NCI-H2029 (cell line): ENCODE data around the gene GSTP1.
A peak's percentile ranks its signal among the peaks of the same experiment; 100 is the strongest.
"Not testable (repeated sequence)": the region's sequence is repeated elsewhere in the genome, so short reads cannot be mapped to it uniquely, and the experiment has no call there.

Experiments
- DNase-seq: peaks from one replicate; lab custom pipeline; 2025; lab: John Stamatoyannopoulos, UW

The GSTP1 gene

DNA sequence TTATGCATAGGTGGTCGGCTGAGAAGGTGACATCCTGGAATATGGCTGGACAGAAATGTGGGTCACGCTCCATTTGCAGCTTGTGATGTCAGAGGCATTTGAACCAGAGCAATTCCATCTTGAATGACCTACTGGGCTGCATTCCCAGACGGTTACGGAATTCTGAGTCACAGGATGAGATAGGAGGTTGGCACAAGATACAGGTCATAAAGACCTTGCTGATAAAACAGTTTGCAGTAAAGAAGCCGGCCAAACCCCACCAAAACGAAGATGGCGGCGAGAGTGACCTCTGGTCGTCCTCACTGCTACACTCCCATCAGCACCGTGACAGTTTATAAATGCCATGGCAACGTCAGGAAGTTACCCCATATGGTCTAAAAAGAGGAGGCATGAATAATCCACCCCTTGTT, 19.9 kb upstream of the GSTP1 start:
- DNase-seq = not testable (repeated sequence)

DNA sequence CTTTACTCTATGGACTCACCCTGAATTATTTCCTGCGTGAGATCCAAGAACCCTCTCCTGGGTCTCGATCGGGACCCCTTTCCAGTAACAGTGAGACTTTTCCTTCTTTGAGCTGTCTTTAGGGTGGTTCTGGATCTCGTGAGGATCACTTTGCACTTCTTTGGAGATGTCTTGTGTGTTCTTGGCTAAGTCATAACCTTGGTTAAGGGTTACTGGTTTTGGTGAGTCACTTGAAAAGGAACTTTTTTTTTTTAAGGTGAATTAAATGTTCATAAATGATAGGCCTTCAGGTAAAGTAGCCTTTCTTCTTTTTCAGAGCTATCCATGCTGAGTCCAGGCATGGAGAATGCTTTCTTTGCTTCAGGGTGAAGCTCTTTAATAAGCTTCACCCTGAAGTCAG, 19.4 kb upstream of the GSTP1 start:
- no peak for DNase-seq

DNA sequence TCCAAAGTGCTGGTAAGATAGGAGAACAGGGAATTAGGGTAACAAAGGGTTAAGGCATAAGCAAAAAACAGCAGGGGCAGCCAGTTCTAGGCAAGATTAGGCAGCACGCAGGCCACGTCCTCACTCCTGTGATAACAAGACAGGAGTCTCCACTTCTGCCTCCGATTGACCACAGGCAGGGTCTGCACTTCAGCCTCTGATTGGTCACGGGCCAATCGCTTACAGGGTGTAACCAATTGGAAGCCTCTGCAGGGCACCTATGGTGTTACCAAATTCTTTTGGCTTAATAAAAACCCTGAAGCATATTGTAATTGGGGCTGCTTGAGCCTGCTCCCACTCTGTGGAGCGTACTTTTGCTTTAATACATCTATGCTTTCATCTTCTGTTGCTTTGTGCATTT, 12.2 kb upstream of the GSTP1 start:
- DNase-seq = no peak

DNA sequence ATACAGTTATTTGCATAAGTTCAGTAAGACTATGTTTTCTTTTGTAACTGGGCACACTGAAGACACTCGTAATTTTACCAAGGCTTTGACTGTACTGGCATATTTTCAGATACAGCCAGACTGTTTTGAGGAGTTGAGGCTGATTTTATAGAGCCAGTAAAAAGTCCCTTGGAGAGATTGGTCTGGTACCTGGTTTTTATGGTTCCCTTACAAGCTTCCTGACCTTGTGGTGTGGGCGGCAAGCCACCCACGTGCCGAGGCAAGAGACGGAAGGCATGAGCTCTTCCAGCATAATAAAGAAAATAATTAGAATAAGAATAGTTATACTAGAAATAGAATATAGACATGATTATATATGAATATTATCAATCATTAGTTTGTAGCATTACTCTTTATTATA, 11.3 kb upstream of the GSTP1 start:
- no peak for DNase-seq

DNA sequence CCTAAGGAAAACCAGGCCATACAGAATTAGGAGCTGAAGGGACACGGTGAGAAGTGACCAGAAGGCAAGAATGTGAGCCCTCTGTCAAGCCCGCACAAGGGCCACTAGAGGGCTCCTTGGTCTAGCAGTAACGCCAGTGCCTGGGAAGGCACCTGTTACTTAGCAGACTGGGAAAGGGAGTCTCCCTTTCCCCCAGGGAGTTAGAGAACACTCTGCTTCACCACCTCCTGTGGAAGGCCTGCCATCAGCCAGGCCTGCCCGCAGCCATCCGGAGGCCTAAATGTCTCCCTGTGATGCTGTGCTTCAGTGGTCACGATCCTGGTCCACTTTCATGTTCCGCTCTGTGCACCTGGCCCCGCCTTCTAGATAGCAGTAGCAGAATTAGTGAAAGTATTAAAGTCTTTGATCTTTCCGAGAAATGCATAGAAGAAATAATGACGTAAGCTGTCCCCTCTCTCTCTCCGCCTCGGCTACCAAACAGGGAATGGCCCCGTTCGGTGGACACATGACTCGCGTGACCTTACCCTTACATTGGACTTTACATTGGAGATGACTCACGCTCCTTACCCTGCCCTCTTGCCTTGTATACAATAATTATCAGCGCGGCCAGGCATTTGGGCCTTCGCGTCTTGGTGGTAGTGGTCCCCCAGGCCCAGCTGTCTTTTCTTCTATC, 10.7 kb upstream of the GSTP1 start:
- peak; percentile 39 for DNase-seq

DNA sequence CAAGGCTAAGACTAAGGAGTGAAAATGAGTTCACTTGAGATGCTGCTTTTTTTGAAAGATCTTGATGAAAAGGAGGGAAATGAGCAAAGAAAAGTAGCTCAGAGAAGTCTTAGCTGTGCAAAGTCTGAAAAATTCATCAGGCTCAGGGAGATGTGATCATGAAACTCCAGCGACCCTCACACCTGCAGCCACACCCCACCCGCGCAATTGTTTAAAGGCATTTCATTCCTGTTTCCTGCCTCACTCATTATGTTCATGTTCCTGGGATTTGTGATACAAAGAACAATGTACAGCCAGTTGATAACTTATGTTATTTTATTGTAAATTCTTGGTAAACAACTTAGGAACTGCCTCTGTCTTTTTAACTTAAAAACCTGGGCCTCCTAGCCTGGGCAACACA, 8.7 kb upstream of the GSTP1 start:
- DNase-seq = no peak

DNA sequence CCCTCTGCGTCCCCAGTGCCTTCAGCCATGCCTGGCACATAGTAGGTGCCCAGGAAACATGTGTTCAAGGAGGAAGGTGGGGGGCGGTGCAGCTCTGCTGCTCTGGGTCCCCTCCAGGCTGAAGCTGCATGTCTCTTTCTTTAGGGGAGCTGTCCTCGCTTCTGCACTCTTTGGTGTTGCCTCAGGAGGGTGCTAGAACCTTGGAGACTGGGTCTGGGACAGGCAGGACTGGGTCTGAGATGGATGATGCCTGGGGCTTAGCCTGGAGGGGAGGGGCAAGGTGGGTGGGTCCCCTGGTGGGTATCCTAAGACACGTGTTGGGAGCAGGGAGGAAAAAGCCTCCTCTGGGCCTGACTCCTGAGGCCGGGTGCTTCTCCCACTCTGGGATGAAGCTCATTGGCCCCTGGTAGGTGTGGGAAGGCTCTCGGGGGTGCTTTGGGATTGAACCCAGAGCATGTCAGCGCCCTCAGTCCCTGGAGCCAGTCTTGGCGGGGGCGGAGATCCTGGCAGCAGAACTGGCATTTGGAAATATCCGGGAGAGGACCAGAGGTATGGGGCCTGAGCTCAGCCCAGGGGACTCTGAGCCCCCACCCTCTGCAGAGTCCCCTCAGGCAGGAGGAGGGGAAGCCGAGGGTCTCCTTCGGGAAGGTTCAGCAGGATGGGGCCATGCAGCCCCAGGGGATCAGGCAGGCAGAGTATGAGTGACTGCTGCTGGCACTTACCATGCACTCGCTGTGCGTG, 6.7 kb upstream of the GSTP1 start:
- no peak for DNase-seq

DNA sequence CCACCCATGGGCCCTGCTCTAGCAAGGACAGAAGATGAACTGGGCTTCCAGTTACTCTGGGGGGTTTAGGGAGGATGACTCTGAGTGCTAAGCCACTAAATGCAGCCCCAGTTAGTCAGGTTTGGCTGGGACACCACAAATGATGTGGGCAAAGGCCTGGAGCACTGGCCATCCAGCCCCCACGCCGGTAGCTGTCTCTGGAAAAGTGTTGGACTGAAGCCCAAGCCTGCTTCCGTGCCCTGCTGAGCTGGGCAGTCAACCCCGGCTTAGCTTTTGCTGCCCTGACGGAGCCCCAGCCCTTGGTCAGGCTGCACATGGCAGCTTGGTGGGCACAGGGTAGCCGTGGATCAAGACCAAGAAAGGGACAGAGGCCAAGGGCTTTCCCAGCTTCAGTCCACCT, 5.7 kb upstream of the GSTP1 start:
- DNase-seq = no peak

DNA sequence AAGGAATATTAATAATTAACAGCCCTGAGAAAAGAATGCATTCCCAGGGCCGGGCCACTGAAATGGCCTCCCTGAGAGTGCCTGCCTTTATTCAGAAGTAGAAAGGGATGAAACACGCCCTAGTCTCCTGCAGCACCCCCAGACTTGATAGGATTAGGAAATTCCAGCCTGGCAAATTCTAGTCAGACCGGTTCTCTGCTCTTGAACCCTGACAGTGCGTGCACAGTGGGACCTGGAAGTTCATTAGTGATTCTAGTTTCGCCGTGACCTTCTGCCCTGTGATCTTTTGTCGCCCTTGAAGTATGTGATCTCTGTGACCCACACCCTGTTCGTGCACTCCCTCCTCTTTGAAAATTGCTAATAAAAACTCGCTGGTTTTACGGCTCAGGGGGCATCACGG, 2.1 kb upstream of the GSTP1 start:
- no peak for DNase-seq

DNA sequence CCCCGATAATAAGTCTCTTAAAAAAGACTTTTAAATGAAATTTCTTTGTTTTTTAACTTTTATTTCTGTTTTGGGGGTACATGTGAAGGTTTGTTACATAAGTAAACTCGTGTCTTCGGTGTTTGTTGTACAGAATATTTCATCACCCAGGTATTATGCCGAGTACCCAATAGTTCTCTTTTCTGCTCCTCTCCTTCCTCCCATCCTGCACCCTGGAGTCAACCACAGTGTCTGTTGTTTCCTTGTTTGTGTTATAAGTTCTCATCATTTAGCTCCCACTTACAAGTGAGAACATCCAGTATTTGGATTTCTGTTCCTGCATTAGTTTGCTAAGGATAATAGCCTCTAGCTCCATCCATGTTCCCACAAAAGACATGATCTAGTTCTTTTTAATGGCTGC, 1.6 kb upstream of the GSTP1 start:
- DNase-seq = no peak

DNA sequence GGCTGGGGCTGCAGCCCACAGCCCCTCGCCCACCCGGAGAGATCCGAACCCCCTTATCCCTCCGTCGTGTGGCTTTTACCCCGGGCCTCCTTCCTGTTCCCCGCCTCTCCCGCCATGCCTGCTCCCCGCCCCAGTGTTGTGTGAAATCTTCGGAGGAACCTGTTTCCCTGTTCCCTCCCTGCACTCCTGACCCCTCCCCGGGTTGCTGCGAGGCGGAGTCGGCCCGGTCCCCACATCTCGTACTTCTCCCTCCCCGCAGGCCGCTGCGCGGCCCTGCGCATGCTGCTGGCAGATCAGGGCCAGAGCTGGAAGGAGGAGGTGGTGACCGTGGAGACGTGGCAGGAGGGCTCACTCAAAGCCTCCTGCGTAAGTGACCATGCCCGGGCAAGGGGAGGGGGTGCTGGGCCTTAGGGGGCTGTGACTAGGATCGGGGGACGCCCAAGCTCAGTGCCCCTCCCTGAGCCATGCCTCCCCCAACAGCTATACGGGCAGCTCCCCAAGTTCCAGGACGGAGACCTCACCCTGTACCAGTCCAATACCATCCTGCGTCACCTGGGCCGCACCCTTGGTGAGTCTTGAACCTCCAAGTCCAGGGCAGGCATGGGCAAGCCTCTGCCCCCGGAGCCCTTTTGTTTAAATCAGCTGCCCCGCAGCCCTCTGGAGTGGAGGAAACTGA, 731 bp downstream of the GSTP1 start:
- no peak for DNase-seq

DNA sequence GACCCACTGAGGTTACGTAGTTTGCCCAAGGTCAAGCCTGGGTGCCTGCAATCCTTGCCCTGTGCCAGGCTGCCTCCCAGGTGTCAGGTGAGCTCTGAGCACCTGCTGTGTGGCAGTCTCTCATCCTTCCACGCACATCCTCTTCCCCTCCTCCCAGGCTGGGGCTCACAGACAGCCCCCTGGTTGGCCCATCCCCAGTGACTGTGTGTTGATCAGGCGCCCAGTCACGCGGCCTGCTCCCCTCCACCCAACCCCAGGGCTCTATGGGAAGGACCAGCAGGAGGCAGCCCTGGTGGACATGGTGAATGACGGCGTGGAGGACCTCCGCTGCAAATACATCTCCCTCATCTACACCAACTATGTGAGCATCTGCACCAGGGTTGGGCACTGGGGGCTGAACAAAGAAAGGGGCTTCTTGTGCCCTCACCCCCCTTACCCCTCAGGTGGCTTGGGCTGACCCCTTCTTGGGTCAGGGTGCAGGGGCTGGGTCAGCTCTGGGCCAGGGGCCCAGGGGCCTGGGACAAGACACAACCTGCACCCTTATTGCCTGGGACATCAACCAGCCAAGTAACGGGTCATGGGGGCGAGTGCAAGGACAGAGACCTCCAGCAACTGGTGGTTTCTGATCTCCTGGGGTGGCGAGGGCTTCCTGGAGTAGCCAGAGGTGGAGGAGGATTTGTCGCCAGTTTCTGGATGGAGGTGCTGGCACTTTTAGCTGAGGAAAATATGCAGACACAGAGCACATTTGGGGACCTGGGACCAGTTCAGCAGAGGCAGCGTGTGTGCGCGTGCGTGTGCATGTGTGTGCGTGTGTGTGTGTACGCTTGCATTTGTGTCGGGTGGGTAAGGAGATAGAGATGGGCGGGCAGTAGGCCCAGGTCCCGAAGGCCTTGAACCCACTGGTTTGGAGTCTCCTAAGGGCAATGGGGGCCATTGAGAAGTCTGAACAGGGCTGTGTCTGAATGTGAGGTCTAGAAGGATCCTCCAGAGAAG, 1.6 kb downstream of the GSTP1 start:
- DNase-seq = no peak

DNA sequence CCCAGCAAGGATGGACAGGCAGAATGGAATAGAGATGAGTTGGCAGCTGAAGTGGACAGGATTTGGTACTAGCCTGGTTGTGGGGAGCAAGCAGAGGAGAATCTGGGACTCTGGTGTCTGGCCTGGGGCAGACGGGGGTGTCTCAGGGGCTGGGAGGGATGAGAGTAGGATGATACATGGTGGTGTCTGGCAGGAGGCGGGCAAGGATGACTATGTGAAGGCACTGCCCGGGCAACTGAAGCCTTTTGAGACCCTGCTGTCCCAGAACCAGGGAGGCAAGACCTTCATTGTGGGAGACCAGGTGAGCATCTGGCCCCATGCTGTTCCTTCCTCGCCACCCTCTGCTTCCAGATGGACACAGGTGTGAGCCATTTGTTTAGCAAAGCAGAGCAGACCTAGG, 2.3 kb downstream of the GSTP1 start:
- DNase-seq = no peak

DNA sequence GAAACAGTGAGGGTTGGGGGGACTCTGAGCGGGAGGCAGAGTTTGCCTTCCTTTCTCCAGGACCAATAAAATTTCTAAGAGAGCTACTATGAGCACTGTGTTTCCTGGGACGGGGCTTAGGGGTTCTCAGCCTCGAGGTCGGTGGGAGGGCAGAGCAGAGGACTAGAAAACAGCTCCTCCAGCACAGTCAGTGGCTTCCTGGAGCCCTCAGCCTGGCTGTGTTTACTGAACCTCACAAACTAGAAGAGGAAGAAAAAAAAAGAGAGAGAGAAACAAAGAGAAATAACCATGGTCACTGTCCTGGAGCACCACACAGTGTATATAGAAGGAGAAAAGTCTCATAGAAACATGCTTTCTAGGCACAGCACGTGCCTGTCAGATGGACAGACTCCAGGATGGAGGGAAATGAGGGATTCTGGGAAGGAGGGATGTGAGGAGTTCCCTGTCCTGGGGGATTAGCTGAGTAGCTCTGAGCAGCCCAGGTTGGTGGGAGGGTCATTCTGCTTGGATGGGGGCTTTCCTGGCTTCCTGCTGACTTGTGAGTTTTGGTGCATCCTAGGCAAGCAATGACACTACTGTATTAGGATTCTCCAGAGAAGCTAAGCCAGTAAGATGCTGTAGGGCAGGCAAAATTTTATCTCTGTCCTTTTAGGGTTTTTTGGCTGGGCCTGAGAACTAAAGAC, 3.1 kb downstream of the GSTP1 start:
- DNase-seq = no peak

DNA sequence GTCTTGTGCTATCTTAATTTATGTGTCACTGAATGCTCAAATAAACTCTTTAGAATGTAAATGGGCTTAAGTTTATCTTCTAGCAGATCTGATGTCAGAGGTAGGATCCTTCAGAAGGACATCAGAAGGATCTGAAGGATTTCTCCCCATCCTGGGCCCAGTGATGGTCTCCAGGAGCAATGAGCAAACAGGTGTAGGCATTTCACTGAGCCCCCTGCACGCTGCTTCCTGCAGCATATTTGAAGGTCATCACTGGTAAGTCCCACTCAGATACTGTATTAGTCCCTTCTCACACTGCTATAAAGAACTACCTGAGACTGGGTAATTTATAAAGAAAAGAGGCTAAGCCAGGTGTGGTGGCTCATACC, 4.5 kb downstream of the GSTP1 start:
- no peak for DNase-seq

DNA sequence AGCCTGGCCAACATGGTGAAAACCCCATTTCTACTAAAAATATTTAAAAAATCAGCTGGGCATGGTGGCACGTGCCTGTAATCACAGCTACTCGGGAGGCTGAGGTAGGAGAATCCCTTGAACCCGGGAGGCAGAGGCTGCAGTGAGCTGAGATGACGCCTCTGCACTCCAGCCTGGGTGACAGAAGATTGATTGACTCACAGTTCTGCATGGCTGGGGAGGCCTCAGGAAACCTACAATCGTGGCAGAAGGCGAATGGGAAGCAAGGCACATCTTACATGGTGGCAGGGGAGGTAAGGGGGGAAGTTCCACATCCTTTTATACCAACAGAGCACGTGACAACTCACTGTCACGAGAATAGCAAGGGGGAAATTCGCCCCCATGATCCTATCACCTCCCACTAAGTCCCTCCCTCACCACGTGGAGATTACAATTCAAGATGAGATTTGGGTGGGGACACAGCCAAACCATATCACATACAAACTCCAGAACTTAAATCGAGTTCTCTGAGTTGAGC, 5.3 kb downstream of the GSTP1 start:
- DNase-seq = not testable (repeated sequence)

DNA sequence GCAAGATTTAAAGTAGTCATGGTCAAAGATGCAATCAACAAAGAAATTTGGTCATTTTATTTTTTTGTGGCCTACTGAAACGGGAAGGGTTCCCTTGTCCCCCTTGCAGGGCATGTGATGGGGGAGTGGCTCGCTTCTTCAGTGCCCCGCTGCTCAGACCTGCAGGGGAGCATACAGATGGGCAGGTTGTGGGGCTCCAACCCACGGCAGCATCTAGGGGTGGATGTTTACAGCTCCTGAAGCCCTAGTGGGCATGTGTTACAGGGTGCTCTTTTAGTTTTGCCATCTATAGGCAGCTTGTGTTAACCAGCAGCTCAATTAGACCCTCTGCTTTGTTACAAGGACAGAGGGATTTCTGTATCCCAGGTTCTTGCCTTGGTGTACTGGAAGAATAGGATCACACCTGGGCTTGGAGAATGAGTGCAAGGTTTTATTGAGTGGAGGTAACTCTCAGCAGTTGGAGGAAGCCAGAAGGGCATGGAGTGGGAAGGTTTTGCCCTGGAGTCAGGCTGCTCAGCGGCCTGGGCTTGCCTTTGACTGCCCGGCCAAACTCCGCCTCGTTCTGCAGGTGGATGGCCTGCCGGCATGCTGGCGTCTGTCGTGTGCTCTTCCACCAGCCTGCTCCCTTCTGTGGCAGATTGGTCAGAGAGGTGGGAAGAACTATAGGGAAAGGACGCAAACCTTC, 9.4 kb downstream of the GSTP1 start:
- no peak for DNase-seq

DNA sequence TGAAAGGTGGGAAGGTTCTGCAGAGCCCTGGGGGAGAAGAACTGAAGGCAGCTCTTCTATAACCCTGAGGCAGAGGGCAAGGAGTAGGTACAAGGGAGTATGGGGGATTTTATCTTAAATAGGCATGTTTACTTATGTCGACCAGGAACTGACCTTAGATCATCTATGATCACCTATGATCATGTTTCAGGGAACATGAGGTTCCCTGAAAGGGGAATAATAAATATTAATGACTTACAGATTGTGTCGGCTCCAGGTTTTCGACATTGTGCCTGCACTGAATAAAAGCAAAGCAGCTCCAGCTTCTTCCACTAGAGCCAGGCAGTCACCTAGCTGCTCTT, 9.9 kb downstream of the GSTP1 start:
- no peak for DNase-seq

DNA sequence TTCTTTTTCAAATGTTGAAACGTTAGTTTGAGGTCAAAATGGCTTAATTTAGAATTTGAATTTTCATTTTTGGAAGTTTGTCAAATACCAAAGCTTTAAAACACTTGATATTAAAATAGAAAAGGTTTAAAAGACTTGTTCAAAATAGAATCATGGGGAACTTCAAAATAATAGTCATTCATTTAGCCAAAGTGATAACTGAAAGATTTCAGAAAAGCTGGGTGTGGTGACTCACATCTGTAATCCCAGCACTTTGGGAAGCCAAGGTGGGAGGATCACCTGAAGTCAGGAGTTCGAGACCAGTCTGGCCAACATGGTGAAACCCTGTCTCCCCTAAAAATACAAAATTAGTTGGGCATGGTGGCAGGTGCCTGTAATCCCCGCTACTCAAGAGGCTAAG, 10.9 kb downstream of the GSTP1 start:
- DNase-seq = no peak

DNA sequence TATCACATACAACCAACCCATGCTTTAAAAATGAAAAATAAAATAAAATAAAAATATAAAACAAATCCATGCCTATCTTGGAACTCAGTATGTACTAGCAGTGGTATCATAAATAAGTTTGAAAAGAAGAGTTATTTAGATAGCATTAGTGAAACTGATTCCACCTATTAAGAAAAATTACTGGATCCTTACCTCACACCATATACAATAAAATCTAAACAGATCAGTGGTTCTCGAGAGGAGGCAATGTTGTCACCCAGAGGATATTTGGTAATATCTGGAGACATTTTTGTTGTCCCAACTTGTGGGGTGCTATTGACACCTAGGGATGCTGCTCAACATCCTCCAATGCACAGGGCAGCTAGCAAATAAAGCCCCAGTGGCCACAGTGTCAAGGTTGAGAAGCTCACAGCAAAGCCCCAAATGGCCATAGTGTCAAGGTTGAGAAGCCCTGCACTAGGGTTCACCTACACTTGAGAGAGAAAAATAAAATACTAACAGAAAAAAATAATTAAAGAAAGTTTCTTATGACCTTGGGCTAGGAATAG, 13.2 kb downstream of the GSTP1 start:
- DNase-seq = no peak

DNA sequence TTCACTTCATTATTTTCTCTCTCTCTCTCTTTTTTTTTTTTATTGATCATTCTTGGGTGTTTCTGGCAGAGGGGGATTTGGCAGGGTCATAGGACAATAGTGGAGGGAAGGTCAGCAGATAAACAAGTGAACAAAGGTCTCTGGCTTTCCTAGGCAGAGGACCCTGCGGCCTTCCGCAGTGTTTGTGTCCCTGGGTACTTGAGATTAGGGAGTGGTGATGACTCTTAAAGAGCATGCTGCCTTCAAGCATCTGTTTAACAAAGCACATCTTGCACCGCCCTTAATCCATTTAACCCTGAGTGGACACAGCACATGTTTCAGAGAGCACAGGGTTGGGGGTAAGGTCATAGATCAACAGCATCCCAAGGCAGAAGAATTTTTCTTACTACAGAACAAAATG, 13.8 kb downstream of the GSTP1 start:
- not testable (repeated sequence) for DNase-seq
